ENCODE results near the gene RTN3.

RTN3 gene

GRCh38 chr11:63785823-63786222 lies 104.5 kb downstream of the RTN3 start:
- no CpG with 5 or more reads among the region's 1 CpG for WGBS, 2 donors (ENCODE audit: extremely low coverage in 2 of 2, insufficient read length in 2 of 2, insufficient replicate concordance in 1 of 2)

GRCh38 chr11:63791495-63792167 lies 110.3 kb downstream of the RTN3 start:
- no CpG with 5 or more reads among the region's 6 CpGs for WGBS, 2 donors (ENCODE audit: extremely low coverage in 2 of 2, insufficient read length in 2 of 2, insufficient replicate concordance in 1 of 2)
- no peak overlapping the region for H2AK5ac ChIP-seq (ENCODE audit: low read depth, low read length)
- no peak overlapping the region for H3K18ac ChIP-seq (ENCODE audit: low read length)

More at GRCh38 chr11:63785823-63786222, 104.5 kb downstream of the RTN3 start:
- H2BK15ac ChIP-seq (ENCODE audit: low read length), result no peak overlapping the region
- H3K4me3 ChIP-seq (ENCODE audit: low read length in 2 of 2), result no peak overlapping the region
- no peak overlapping the region for H2BK12ac ChIP-seq (ENCODE audit: low read length)
- no peak overlapping the region for H2AFZ ChIP-seq (ENCODE audit: low read length)
- peaks cover 0 to 1% of the 10 kb centered on the region in 2 donors for H3K9me3 ChIP-seq (replicated peaks in 1 of 2; ENCODE audit: control insufficient read depth in 2 of 2, insufficient read depth in 1 of 2, low read depth in 1 of 2, low read length in 2 of 2)
- no peak overlapping the region for H3K4me2 ChIP-seq (ENCODE audit: insufficient read depth, low read length, poor library complexity, severe bottlenecking)
- H2AK5ac ChIP-seq (ENCODE audit: low read depth, low read length), result no peak overlapping the region
- H2BK120ac ChIP-seq (ENCODE audit: low read depth, low read length), result no peak overlapping the region
- no peak overlapping the region for H4K91ac ChIP-seq (ENCODE audit: low read depth, low read length, poor library complexity)
- peaks cover 2% of the 10 kb centered on the region in 2 donors for H3K4me1 ChIP-seq (ENCODE audit: control insufficient read depth in 2 of 2, insufficient read depth in 1 of 2, low read depth in 1 of 2, low read length in 2 of 2)
- no peak overlapping the region for H4K8ac ChIP-seq (ENCODE audit: low read depth, low read length)
- no peak overlapping the region for H2BK5ac ChIP-seq (ENCODE audit: low read length)
- H3K14ac ChIP-seq (ENCODE audit: low read length), result no peak overlapping the region
- H3K36me3 ChIP-seq (replicated peaks in 1 of 2; ENCODE audit: control insufficient read depth in 2 of 2, insufficient read depth in 2 of 2, low read length in 2 of 2), result no peaks in the 10 kb centered on the region
- no peaks in the 10 kb centered on the region for H3K79me1 ChIP-seq (ENCODE audit: low read depth, low read length)
- no peaks in the 10 kb centered on the region for H3K27me3 ChIP-seq (ENCODE audit: control insufficient read depth in 3 of 3, insufficient read depth in 3 of 3, low read depth in 1 of 3, low read length in 3 of 3)
- no peak for DNase-seq (ENCODE audit: low spot score)
- no peak overlapping the region for H3K23ac ChIP-seq (ENCODE audit: low read depth, low read length, poor library complexity)
- no peak overlapping the region for H3K27ac ChIP-seq (replicated peaks; ENCODE audit: low read length)
- no peak overlapping the region for H3K4ac ChIP-seq (ENCODE audit: low read length)
- H3K9ac ChIP-seq (ENCODE audit: low read depth, low read length, poor library complexity), result no peak overlapping the region
- H3K18ac ChIP-seq (ENCODE audit: low read length), result no peak overlapping the region

GRCh38 chr11:63793161-63793560 lies 111.9 kb downstream of the RTN3 start:
- Histone ChIP-seq H3K27me3 (ENCODE audit: control insufficient read depth in 3 of 3, insufficient read depth in 3 of 3, low read depth in 1 of 3, low read length in 3 of 3) (no peaks in the 10 kb centered on the region), H3K27ac (replicated peaks; ENCODE audit: low read length) (no peak overlapping the region)

More at GRCh38 chr11:63791495-63792167, 110.3 kb downstream of the RTN3 start:
- Histone ChIP-seq H3K27me3 (ENCODE audit: control insufficient read depth in 3 of 3, insufficient read depth in 3 of 3, low read depth in 1 of 3, low read length in 3 of 3) (no peaks in the 10 kb centered on the region), H3K4ac (ENCODE audit: low read length) (no peak overlapping the region), H2BK15ac (ENCODE audit: low read length) (no peak overlapping the region), H4K8ac (ENCODE audit: low read depth, low read length) (no peak overlapping the region), H3K4me2 (ENCODE audit: insufficient read depth, low read length, poor library complexity, severe bottlenecking) (no peak overlapping the region), H2BK120ac (ENCODE audit: low read depth, low read length) (no peak overlapping the region), H3K4me3 (ENCODE audit: low read length in 2 of 2) (no peak overlapping the region), H3K9me3 (replicated peaks in 1 of 2; ENCODE audit: control insufficient read depth in 2 of 2, insufficient read depth in 1 of 2, low read depth in 1 of 2, low read length in 2 of 2) (peaks cover 4 to 18% of the 10 kb centered on the region in 2 donors), H2BK12ac (ENCODE audit: low read length) (no peak overlapping the region), H3K9ac (ENCODE audit: low read depth, low read length, poor library complexity) (no peak overlapping the region), H3K27ac (replicated peaks; ENCODE audit: low read length) (no peak overlapping the region), H3K36me3 (replicated peaks in 1 of 2; ENCODE audit: control insufficient read depth in 2 of 2, insufficient read depth in 2 of 2, low read length in 2 of 2) (no peaks in the 10 kb centered on the region), H3K79me1 (ENCODE audit: low read depth, low read length) (no peaks in the 10 kb centered on the region), H3K14ac (ENCODE audit: low read length) (no peak overlapping the region), H2AFZ (ENCODE audit: low read length) (no peak overlapping the region), H2BK5ac (ENCODE audit: low read length) (no peak overlapping the region), H4K91ac (ENCODE audit: low read depth, low read length, poor library complexity) (no peak overlapping the region), H3K23ac (ENCODE audit: low read depth, low read length, poor library complexity) (no peak overlapping the region), H3K4me1 (ENCODE audit: control insufficient read depth in 2 of 2, insufficient read depth in 1 of 2, low read depth in 1 of 2, low read length in 2 of 2) (no peaks in the 10 kb centered on the region)
- DNase-seq (ENCODE audit: low spot score), result no peak

GRCh38 chr11:63795066-63795465 lies 113.8 kb downstream of the RTN3 start:
- WGBS, 2 donors (ENCODE audit: extremely low coverage in 2 of 2, insufficient read length in 2 of 2, insufficient replicate concordance in 1 of 2), result no CpG with 5 or more reads among the region's 11 CpGs
- Histone ChIP-seq H2BK5ac (ENCODE audit: low read length) (no peak overlapping the region), H3K4me1 (ENCODE audit: control insufficient read depth in 2 of 2, insufficient read depth in 1 of 2, low read depth in 1 of 2, low read length in 2 of 2) (no peaks in the 10 kb centered on the region), H3K4me3 (ENCODE audit: low read length in 2 of 2) (no peak overlapping the region), H3K23ac (ENCODE audit: low read depth, low read length, poor library complexity) (no peak overlapping the region), H3K4ac (ENCODE audit: low read length) (no peak overlapping the region), H4K91ac (ENCODE audit: low read depth, low read length, poor library complexity) (no peak overlapping the region), H3K18ac (ENCODE audit: low read length) (no peak overlapping the region), H2BK12ac (ENCODE audit: low read length) (no peak overlapping the region), H2AFZ (ENCODE audit: low read length) (no peak overlapping the region), H4K8ac (ENCODE audit: low read depth, low read length) (no peak overlapping the region), H3K4me2 (ENCODE audit: insufficient read depth, low read length, poor library complexity, severe bottlenecking) (no peak overlapping the region), H2AK5ac (ENCODE audit: low read depth, low read length) (no peak overlapping the region), H3K36me3 (replicated peaks in 1 of 2; ENCODE audit: control insufficient read depth in 2 of 2, insufficient read depth in 2 of 2, low read length in 2 of 2) (no peaks in the 10 kb centered on the region), H2BK15ac (ENCODE audit: low read length) (no peak overlapping the region), H3K9ac (ENCODE audit: low read depth, low read length, poor library complexity) (no peak overlapping the region), H3K14ac (ENCODE audit: low read length) (no peak overlapping the region), H3K79me1 (ENCODE audit: low read depth, low read length) (peaks cover 1% of the 10 kb centered on the region), H3K27me3 (ENCODE audit: control insufficient read depth in 3 of 3, insufficient read depth in 3 of 3, low read depth in 1 of 3, low read length in 3 of 3) (no peaks in the 10 kb centered on the region), H2BK120ac (ENCODE audit: low read depth, low read length) (no peak overlapping the region), H3K27ac (replicated peaks; ENCODE audit: low read length) (no peak overlapping the region), H3K9me3 (replicated peaks in 1 of 2; ENCODE audit: control insufficient read depth in 2 of 2, insufficient read depth in 1 of 2, low read depth in 1 of 2, low read length in 2 of 2) (peaks cover 7 to 22% of the 10 kb centered on the region in 2 donors)
- no peak for DNase-seq (ENCODE audit: low spot score)

More at GRCh38 chr11:63793161-63793560, 111.9 kb downstream of the RTN3 start:
- H2AFZ ChIP-seq (ENCODE audit: low read length), result no peak overlapping the region
- H3K9ac ChIP-seq (ENCODE audit: low read depth, low read length, poor library complexity), result no peak overlapping the region
- H2BK12ac ChIP-seq (ENCODE audit: low read length), result no peak overlapping the region
- H3K18ac ChIP-seq (ENCODE audit: low read length), result no peak overlapping the region
- H3K36me3 ChIP-seq (replicated peaks in 1 of 2; ENCODE audit: control insufficient read depth in 2 of 2, insufficient read depth in 2 of 2, low read length in 2 of 2), result no peaks in the 10 kb centered on the region
- no peak overlapping the region for H2BK15ac ChIP-seq (ENCODE audit: low read length)
- DNase-seq (ENCODE audit: low spot score), result no peak
- no peak overlapping the region for H4K8ac ChIP-seq (ENCODE audit: low read depth, low read length)
- no peak overlapping the region for H2AK5ac ChIP-seq (ENCODE audit: low read depth, low read length)
- H3K23ac ChIP-seq (ENCODE audit: low read depth, low read length, poor library complexity), result no peak overlapping the region
- no peak overlapping the region for H2BK5ac ChIP-seq (ENCODE audit: low read length)
- no peak overlapping the region for H3K4ac ChIP-seq (ENCODE audit: low read length)
- no peak overlapping the region for H3K14ac ChIP-seq (ENCODE audit: low read length)
- H3K4me3 ChIP-seq (ENCODE audit: low read length in 2 of 2), result no peak overlapping the region
- peaks cover 1% of the 10 kb centered on the region for H3K79me1 ChIP-seq (ENCODE audit: low read depth, low read length)
- H3K9me3 ChIP-seq (replicated peaks in 1 of 2; ENCODE audit: control insufficient read depth in 2 of 2, insufficient read depth in 1 of 2, low read depth in 1 of 2, low read length in 2 of 2), result peaks cover 7 to 22% of the 10 kb centered on the region in 2 donors
- H2BK120ac ChIP-seq (ENCODE audit: low read depth, low read length), result no peak overlapping the region
- no peak overlapping the region for H3K4me2 ChIP-seq (ENCODE audit: insufficient read depth, low read length, poor library complexity, severe bottlenecking)
- no peak overlapping the region for H4K91ac ChIP-seq (ENCODE audit: low read depth, low read length, poor library complexity)
- no peaks in the 10 kb centered on the region for H3K4me1 ChIP-seq (ENCODE audit: control insufficient read depth in 2 of 2, insufficient read depth in 1 of 2, low read depth in 1 of 2, low read length in 2 of 2)

Data from neuronal stem cell (in vitro differentiated cells).